T-helper 2 cell (primary cell): Measurements from ENCODE around the gene LIMS4.
"Not testable (repeated sequence)": the region's sequence is repeated elsewhere in the genome, so short reads cannot be mapped to it uniquely, and the experiment has no call there.

Experiments
- DNase-seq, 5 experiments: peaks; one replicate each; pipeline versions ENCODE4 v3.0.0 to v3.0.0-alpha.2; 2012 to 2022

The LIMS4 gene

GRCh38 chr2:110449127-110449947, 23.3 kb downstream of the LIMS4 start:
- not testable (repeated sequence) for DNase-seq

- DNase-seq: not testable (repeated sequence)
Observed at GRCh38 chr2:110446644-110447043, 26.0 kb downstream of the LIMS4 start.

GRCh38 chr2:110443305-110444005, 29.2 kb downstream of the LIMS4 start:
- not testable (repeated sequence) for DNase-seq

- DNase-seq: not testable (repeated sequence)
Observed at GRCh38 chr2:110441905-110442304, 30.7 kb downstream of the LIMS4 start.

GRCh38 chr2:110434565-110434964, 38.1 kb downstream of the LIMS4 start:
- not testable (repeated sequence) for DNase-seq

GRCh38 chr2:110425725-110426124, 46.9 kb downstream of the LIMS4 start:
- not testable (repeated sequence) for DNase-seq

GRCh38 chr2:110424421-110424820, 48.2 kb downstream of the LIMS4 start:
- DNase-seq: not testable (repeated sequence)

GRCh38 chr2:110423574-110423962, 49.0 kb downstream of the LIMS4 start:
- not testable (repeated sequence) for DNase-seq

GRCh38 chr2:110422852-110423573, 49.6 kb downstream of the LIMS4 start:
- DNase-seq: not testable (repeated sequence)

GRCh38 chr2:110420641-110421354, 51.8 kb downstream of the LIMS4 start:
- DNase-seq: not testable (repeated sequence)

GRCh38 chr2:110407142-110407541, 65.5 kb downstream of the LIMS4 start:
- not testable (repeated sequence) for DNase-seq

- DNase-seq: not testable (repeated sequence)
Observed at GRCh38 chr2:110404988-110405387, 67.6 kb downstream of the LIMS4 start.

- not testable (repeated sequence) for DNase-seq
Observed at GRCh38 chr2:110404246-110404645, 68.4 kb downstream of the LIMS4 start.

- not testable (repeated sequence) for DNase-seq
Observed at GRCh38 chr2:110401001-110401618, 71.5 kb downstream of the LIMS4 start.

GRCh38 chr2:110399378-110399777, 73.2 kb downstream of the LIMS4 start:
- not testable (repeated sequence) for DNase-seq

GRCh38 chr2:110395990-110396389, 76.6 kb downstream of the LIMS4 start:
- DNase-seq: not testable (repeated sequence)
